Inflammatory macrophage treated with lipopolysaccharide for 4 hours (primary cell): ENCODE results near the gene THSD4.

Experiments used
- DNase-seq: peaks from one replicate; pipeline ENCODE4 v3.0.0-alpha.2; 2020

Gene THSD4

DNA sequence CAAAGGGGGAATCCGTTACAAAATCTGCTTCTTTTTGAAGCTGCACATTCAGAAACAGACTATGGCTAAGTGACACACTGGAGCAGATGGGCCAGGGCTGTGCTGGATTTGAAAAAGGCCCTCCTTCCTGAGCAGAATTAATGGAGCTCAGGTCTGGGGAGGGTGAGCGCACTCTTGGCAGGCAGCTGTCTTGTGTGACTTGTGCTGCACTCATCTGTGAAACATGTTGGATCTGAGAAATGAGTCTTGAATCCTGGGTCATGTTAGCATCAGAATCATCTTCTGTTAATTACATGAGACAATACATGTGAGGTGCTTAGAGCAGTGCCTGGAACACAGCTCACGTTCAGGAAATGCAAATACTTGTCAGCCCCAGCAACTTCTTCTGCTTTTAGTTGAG lies 219.6 kb downstream of the THSD4 start:
- no peak for DNase-seq

DNA sequence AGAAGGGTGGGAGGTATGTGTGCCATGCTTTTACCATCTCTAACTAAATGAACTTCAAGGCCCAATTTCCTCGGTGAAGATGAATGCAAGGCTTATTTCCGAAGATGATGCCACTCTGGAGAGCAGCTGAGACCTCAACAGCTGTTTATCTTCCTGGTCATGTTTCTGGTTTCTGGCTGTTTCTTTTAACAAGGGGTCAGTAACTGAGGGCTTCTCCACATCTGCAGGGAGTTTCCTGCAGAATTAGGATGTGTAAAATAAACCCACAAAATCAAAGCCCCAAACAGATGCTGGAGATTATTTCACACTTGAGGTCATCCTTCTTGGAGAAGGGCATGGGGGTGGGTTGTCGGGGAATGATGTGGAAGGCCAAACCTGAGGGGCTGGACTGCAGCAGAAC lies 220.3 kb downstream of the THSD4 start:
- DNase-seq: no peak

DNA sequence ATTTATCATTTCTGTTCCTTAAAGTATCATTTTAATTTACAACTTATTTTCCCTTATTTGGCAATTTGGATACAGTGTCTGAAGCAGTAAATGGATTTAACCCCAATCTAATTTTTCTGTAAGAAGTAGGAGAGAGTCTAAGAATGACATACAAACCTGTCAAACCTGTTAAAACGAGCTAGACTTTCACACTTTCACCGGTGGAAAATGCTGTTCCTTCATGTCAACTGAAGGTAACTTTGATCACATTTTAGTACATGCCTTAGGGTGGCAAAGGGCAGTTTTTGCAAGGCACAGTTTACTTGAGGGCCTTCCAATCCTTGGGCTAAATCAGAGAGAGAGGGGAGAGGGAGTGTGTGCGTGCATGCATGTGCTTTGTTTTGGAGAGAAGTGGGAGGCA lies 221.4 kb downstream of the THSD4 start:
- no peak for DNase-seq

DNA sequence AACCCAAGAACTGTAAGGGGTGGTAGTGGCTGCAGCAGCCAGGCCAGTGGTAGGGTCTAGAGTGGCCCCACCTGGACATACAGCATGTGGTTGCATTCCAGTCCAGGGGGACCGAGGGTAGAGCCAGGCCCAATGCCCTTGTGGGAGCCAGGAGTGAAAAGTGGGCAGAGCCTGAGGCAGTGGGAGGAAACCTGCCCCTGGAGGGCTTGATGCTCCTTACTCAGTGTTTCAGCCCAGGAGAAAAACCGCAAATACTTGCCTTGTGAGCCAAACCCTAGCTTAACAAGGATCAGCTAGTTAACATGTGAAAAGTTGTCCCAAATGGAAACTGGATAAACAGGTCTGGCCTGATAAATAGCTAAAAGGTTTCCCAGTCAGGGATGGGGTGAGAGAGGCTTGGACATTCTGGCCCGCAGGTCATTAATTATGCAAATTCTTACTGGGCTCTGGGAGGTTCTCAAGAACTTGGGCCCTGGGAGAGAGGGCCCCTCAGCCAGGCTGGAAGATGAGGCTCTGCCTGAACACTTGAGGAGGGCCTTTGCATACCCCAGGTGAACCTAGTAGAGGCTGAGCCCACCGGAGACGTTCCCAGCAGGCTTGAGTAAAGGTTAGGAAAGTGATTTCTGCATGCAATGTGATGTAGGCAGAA lies 222.1 kb downstream of the THSD4 start:
- no peak for DNase-seq

DNA sequence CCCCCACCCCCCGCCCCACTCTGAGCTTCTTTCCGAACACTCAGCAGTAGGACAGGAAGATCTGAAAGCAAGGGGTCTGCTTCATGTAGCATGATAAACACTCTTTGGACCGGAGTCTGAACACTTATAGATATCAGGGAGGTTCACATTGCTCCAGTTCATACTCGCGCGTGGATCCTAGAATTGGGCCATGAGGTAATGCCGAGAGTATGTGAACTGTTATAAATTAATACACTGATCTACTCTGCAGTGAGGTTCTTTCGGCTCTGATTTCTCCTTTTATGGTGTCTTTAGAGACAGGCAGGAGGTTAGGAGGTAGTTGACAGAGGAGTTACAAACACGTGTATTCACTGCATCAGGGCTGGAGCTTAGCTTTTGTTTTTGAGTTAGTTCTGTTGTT lies 223.0 kb downstream of the THSD4 start:
- no peak for DNase-seq

DNA sequence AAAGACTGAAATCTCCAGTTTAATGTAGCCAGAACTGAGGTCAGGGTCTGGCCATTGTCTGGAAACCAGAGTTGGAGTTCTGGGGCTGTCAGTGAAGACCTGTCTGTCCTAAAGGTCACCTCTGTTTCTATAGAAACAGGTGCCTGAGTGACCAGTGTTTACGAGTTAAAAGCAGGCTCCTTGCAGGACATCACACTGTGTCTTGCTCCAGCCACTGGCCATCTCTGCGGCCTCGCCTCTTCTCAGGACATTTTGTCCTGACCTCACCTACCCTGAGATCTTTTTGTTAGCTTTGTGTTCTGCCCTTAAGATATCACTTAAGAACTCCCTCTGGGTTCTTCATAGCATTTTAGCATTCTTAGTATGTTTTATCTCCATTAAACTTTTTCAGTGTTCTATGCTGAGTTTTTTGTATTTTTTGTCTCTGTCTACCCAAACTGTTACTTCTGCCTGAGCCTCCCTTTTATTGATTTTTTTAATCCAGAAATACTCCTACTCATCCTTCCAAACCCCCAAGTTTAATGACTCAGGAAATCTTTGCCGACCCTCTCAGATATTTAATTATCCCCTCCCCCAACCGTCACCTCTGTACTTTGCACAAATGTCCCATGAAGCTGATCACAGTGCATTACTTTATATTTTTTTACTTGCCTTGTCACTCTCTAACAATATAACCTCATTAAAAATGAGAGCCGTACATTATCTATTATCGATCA lies 223.7 kb downstream of the THSD4 start:
- no peak for DNase-seq

DNA sequence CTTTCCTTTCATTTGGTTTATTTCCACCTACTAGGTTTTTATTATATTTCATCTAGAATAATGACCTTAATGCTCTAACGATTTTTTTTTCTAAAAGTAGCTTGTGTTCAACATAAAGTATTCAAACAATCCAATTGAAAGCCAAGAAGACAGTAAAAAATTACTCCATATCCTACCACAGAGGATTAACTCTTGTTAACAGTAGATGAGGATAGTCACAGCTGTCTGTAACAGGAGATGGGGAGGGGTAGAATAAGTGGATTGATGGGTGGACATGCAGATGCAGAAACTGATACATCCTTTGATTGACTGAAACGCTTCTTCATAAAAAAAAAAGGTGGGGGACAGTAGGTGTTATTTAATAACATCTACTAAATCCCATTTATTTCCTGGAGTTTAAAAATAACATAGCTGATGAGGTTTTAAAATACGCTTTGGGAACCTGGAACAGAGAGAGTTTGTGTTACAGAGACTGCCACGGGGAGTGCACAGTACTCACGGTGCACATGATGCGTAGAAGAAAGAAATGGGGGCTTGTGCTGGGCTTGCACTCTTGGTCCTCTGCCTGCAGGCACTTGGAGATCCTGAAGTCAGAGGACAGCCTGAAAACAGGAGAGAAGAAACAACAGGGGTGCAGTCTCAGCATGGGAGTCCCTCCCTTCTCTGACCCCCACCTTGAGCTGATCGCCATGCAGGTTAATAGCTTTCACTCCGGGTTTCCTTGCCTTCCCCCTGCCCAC lies 226.7 kb downstream of the THSD4 start:
- DNase-seq: no peak

DNA sequence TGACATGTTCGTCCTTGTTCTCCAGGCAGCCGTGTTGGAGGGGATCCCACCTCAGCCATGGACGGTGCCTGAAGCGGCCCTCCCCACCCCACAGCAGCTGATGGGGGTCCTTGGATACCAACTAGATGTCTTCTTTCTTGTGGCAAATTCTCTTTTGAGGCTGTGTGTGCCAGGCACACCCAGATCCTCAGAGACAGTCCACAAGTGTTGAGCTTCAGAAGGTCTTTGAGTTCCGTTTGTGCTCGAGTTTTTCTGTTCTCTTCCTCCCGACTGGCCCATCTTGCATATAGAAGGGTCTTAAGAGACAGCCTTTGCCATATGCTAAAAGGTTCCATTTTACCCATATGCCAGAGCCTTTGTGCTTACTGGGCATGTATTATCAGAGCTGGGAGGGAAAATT lies 227.4 kb downstream of the THSD4 start:
- no peak for DNase-seq

DNA sequence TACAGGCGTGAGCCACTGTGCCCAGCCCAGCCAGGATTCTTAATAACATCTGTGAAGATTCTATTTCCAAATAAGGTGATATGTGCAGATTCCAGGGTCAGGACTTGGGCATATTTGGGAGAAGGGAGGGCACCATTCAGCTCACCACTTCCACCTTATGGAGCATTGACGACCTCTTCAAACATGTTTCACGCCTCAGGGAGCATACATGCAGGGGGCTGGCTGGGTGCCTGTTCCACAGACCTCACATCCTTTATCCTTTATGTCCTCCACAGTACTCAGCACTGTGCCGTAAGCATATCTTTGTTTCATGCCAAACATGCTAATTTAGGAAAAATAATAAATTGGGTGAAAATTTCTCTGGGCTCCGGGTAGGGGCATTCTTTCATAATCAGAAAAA lies 229.0 kb downstream of the THSD4 start:
- DNase-seq: no peak

DNA sequence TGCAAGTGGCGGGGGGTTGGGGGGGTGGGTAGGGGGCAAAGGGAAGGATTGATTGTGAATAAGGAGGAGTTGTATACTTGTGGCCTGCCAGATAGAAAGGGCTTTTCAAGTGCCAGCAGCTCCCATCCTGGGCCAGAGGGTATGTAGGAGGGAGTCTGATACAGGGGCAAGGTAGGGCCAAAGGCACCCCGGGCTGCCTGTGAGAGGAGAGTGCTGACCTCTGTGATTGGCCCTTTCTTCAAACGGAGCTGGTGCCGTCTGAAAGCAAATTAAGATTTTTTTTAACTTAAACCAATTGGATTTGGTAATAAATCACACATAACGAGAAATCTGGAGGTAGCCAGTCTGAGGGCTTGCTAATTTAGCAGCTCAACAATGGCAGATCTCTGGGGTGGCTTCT lies 229.9 kb downstream of the THSD4 start:
- DNase-seq: no peak

DNA sequence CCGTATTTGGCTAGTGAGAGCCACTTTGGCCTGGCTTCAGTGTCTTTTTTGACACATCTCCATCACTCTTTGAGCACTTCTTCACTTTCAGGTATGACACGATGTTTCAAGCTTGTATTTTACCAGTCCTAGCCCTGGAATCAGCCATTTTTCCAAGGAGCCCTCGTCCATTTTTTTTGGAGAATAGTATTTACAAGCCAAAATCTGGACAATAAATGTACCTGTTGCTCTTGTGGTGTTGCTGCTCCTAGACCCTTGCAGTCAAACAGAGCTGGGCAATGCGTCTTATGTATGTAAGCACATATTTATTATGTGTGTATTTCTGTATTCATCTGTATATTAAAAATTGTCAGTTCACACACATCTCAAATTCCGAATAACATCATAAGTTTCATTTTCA lies 231.2 kb downstream of the THSD4 start:
- no peak for DNase-seq

DNA sequence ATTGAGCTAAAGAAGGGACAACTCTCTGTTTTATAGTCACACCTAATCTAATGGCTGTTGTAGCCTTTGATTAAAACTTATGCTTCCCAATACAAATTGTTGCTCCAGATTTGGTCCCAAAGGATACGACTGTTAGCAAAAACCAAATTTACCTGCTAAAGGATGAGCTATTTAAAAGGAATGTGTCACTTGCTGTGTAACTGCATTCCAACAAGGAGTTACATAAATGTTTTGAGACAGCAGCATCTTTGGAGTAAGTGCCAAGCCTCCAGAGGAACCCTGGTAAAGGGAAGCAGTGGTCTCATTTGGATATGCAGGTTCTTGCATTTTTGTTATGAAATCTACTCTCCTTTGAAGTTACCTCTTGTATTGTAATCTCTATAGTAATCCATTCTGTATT lies 233.3 kb downstream of the THSD4 start:
- no peak for DNase-seq

DNA sequence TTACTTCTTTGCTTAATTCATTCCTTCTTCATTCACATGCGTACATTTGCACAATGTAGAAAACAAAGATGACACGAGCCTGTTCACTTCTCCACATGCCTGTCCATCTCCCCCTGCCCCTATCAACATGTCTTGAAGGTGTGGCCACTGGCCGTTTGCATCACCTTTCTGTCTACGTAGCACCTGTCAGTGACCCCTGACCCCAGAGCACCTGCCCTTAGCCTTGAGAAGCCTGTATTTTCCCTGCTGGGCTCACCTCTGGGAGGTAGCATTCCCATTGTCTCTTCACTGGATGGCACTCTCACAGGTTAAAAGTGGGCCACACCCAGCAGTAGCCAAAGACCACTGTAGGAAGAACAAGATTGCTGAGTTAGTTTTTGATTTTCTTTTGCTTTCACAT lies 234.1 kb downstream of the THSD4 start:
- DNase-seq: no peak

DNA sequence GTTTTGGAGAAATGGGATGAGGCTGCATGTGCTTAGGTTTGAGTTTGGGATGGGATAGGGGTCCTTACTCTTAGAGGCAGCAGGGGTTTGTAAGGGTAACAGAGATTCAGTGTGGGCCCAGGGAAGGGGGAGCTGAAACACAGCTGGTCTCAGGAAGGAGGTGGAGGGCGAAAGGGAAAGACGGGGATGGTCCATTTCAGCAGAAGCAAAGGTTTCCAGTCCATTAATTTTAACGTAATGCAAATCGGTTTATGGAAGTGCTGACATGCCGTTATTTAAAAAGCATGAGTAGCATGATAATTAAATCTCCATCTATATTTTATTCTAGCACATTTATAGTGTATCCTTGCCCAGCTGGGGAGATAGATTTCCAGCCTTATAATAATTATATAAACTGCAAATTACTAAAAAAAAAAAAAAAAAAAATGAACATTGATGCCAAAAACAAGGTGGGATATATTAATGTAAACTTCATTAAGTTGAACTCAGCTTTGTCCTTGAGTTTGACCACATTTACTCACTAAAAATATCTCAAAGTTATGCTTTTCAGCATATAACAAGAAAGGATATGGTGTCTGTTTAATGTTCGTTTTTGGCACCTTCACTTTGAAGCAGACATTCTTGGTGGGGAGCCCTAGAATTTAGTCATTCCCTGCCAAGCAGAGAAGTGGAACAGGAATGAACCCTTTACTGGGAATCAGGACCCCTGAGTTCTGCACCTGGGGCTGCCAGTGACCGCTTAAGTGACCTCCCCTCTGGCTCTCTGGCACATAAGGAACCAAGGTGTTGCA lies 234.7 kb downstream of the THSD4 start:
- no peak for DNase-seq

DNA sequence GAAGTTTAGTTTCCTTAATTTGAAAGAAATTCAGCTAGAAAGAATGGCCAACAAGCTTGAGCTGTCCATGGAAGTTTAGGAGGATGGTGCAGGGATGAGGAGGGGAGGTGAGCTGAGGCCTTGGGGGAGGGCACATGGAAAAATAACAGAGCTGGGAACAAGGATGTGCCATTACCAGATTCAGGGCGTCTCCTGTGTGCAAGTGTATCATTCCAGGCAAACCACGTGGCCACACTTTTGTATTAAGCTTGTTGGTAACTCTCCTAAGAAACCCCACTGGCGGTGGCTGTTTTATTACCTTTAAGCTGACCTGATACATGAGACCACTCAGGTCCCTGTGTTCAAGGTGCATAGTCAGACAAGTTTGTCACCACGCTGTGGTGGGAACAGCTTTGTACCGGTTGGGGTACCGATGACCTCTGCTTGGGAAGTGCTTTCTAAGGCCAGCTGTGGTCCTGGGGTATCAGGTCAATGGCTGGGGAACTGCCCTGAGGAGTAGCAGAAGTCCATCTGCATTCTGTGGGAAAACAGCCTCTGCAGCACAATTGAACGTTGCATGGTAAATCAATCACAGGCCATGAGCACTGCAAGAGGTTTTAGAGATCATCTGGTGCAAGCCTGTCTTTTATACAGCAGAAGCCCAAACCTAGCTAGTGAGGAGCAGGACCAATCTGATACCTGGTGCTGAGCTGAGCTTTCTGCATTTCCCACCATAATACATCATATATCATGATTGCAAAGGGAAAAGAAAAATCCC lies 235.5 kb downstream of the THSD4 start:
- DNase-seq: no peak

DNA sequence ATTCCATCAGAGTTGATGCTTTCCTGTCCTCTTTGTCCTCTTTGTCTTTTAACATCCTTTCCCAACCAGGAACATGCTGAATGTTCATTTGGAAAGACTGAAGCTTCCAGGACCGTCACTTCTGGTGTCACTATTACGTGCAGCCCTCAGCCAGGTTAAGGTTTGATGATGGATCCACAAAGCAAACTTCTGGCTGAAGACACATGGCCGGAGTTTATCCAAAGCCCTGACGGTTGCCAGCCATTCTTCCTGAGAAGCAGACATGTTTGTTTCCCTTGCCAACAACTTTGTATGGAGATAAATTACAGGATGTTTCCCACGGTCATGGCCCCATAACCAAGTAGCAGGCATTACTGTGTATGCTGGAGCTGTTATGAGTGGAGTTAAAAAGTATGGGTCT lies 236.9 kb downstream of the THSD4 start:
- DNase-seq: no peak

DNA sequence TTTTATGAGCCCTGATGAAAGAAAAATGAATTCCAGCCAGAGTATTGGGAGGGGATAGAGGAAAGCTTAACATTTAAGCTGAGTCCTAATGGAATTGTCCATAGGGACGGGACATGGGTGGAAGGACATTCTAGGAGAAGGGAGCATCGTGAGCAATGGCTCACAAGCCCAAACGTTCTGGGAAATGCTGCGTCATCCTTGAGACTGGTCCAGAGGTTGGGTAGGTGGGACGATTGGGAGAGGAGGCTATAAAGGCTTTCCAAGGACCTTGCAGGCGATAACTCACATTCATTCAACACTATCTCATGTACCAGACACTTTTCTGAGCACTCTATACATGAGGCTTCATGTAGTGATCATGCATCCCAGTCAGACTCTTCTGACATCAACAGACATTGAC lies 237.5 kb downstream of the THSD4 start:
- no peak for DNase-seq

DNA sequence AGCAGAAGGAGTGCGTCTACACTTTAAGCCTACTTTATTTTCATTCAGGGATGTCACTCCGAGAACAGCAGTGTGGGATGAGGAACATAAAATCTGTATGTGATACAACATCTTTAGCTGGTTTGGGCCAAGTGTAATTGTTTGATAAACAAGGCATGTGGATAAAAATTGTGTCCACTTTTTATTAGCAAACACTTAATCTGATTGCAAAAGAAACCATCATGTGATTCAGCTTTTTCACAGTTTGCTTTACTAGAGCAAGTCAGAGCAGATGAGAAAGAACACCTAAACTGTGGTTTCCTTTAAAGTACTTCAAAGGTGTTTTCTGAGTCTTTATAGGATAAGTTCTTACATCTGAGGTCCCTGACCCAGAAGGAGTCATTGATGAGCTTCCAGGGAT lies 237.9 kb downstream of the THSD4 start:
- no peak for DNase-seq

DNA sequence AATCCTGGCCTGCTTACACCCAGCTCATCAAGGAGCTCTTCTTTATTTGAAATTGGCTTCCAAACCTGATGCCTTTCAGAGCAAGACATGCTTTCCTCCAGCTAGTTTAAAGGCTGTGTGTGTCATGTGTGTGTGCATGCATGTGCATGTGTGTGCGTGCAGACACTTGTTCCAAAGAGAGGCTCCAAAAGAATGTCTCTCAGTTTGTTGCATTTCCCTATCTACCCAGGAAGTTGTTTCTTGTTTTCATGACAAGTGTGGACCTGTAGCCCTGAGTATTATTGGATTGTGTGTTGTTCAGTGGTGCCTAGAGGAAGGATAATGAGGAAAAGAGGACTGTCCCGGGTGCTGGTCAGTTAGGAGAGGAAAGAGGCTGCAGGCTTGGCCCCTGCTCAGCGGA lies 240.0 kb downstream of the THSD4 start:
- DNase-seq: no peak

DNA sequence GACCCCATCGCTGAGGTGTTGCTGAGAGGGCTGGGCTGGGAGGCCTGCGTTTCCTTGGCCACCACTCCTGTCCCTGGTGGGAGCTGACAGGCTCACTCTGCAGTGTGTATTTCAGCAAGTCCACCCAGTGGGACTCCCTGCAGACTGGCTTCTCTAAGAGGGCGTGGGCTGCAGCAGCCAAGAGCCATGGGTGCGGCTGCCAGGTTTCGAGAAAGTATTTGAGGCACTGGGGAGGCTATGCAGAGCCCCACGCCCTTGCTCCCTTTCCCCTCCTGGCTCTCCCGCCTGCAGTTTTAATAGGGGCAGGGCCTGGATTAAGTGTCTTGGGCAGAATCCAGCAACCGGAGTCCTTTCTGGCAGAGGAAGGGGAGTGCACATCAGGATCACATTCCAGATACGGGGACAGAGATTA lies 242.1 kb downstream of the THSD4 start:
- no peak for DNase-seq

DNA sequence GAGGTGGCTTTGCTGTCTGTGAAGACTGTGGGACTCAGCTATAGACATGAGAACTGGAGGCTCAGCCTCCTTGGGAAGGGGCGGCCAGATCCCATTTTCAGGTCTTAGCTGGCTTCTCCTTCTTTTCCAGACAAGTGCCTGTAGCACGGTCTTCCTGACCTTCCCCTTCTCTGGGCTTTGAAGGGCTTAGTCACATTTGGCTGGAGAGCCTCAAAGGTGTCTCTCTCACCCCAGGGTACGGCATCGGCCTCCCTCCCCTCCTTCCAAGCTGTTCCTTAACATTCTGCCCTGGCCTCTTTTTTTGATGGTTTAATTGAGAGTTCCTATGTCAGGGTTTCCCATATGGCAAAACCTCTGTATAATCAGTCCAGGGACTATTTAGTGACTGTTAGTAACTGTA lies 242.7 kb downstream of the THSD4 start:
- DNase-seq: no peak

DNA sequence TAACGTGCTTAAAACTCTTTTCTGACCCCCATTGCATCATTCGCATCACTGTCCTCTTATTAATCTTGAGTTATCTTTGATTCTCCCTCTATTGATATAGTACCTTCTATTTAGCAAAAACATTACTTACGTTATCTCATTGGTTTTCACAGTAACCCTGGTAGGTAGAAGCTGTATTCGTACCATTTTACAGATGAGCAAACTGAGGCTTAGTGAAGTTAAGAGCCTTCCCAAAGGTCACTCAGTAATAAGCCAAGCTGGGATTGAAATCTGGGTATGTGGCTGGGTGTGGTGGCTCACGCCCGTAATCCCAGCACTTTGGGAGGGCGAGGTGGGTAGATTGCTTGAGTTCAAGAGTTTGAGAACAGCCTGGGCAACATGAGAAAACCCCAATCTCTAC lies 244.0 kb downstream of the THSD4 start:
- no peak for DNase-seq

DNA sequence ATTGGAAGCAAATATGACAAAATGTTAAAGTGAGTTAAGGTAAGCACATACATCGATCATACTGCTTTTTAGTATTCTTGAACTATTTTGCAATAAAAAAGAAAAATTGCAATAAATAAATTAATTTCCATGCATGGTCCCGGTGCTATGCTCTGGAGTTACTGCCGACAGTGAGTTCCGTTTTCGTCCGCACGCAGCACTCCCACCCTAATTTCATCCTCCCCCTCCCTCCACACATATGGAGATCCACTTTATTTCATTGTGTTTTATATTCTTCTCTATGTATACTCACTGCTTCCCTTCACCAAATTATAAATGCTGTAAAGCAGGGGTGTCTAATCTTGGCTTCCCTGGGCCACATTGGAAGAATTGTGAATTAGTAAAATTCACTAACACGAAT lies 247.3 kb downstream of the THSD4 start:
- no peak for DNase-seq
